Endothelial cell of umbilical vein (primary cell): ENCODE results near the gene GRK5.

Experiments
- EZH2 ChIP-seq: IDR thresholded peaks from 2 replicates; pipeline ENCODE4 v1.6.1; 2012; ENCODE audit warnings: borderline replicate concordance, low read depth, mild to moderate bottlenecking, moderate library complexity, low read length, inconsistent platforms; ENCODE audit not compliant: severe bottlenecking
- MYC ChIP-seq: IDR thresholded peaks from one replicate; pipeline ENCODE4 v1.6.1; 2011; ENCODE audit warnings: mild to moderate bottlenecking, low read depth, low read length
- POLR2A ChIP-seq: IDR thresholded peaks from 2 replicates; pipeline ENCODE4 v1.6.1; 2012; ENCODE audit warnings: low read depth, mild to moderate bottlenecking, control low read depth, low read length
- POLR2AphosphoS5 ChIP-seq: IDR thresholded peaks from 2 replicates; pipeline ENCODE4 v1.6.1; 2012; ENCODE audit warnings: low read depth, mild to moderate bottlenecking, control low read depth, low read length, moderate library complexity; ENCODE audit not compliant: insufficient read depth
- TF ChIP-seq, protein P1 (sequence below), 2 donors: IDR thresholded peaks; 1 replicate in 1 of 2; 2 replicates in 1 of 2; pipeline ENCODE4 v1.5.1; 2011; ENCODE audit warnings: low read length in 2 of 2, mild to moderate bottlenecking in 2 of 2, moderate library complexity in 2 of 2, control low read depth in 1 of 2, inconsistent platforms in 1 of 2, low read depth in 1 of 2; ENCODE audit not compliant: insufficient read depth in 1 of 2; ENCODE audit errors: extremely low read depth in 1 of 2
- TF ChIP-seq, protein P2 (sequence below): IDR thresholded peaks from 2 replicates; pipeline ENCODE4 v1.6.1; 2011; ENCODE audit not compliant: insufficient read depth, insufficient read length

DNA sequence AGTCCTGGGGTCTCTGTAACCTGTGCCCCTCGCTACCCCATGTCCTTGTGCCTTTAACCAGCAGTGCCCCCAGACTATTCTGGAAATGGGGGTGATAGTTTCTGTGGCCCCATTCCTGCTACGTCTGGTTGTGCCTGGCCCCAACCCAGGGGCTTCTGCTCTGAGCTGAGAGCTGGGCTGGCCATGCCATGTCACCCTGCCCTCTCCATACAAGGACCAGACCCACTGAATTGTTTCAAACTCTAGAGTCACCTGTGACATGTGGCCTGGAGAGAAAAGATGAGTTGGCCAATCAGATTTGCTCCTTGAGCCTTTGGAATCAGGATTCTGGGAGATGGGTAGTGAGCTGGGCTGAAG lies 108.6 kb downstream of the GRK5 start:
- TF ChIP-seq, protein P1, sequence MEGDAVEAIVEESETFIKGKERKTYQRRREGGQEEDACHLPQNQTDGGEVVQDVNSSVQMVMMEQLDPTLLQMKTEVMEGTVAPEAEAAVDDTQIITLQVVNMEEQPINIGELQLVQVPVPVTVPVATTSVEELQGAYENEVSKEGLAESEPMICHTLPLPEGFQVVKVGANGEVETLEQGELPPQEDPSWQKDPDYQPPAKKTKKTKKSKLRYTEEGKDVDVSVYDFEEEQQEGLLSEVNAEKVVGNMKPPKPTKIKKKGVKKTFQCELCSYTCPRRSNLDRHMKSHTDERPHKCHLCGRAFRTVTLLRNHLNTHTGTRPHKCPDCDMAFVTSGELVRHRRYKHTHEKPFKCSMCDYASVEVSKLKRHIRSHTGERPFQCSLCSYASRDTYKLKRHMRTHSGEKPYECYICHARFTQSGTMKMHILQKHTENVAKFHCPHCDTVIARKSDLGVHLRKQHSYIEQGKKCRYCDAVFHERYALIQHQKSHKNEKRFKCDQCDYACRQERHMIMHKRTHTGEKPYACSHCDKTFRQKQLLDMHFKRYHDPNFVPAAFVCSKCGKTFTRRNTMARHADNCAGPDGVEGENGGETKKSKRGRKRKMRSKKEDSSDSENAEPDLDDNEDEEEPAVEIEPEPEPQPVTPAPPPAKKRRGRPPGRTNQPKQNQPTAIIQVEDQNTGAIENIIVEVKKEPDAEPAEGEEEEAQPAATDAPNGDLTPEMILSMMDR (IDR thresholded peaks at IDR 0.05; ENCODE audit: extremely low read depth in 1 of 2, insufficient read depth in 1 of 2, low read depth in 1 of 2, low read length in 2 of 2): no peak
- TF ChIP-seq, protein P2, sequence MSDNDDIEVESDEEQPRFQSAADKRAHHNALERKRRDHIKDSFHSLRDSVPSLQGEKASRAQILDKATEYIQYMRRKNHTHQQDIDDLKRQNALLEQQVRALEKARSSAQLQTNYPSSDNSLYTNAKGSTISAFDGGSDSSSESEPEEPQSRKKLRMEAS: no peak
- TF ChIP-seq POLR2AphosphoS5: no peak
- no peak for TF ChIP-seq POLR2A
- no peak for TF ChIP-seq EZH2
- TF ChIP-seq MYC: no peak
